SH-SY5Y (cell line): ENCODE results near the gene NF1.

Source experiments
- GATA2 ChIP-seq: IDR thresholded peaks from 2 replicates; pipeline ENCODE4 v1.6.1; 2011; ENCODE audit warnings: mild to moderate bottlenecking, low read depth, low read length
- GATA3 ChIP-seq: IDR thresholded peaks from 2 replicates; pipeline ENCODE4 v1.6.1; 2011; ENCODE audit warnings: low read depth, mild to moderate bottlenecking, low read length, moderate library complexity

DNA sequence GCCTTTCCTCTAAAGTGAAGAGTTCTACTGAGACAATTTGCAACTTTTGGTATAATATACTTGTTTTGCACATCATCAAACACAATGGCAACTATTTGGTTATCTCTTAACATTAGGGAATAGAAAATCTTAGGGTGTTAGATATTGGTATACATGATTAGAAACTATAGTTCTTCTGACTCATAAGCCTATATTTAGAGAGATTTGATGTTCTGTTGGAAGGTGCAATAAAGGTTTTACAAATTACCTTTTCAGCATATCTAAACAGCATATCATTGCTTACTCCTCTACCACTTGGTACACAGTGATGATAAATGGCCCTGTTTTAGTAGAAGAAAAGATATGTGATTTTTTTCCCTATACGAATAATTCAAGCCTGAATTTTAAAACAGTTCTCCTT is 212.9 kb downstream of the NF1 start:
- TF ChIP-seq GATA3 (no peak), GATA2 (no peak)
